Breast epithelium (tissue), 4 donors: ENCODE data around the gene PREP. TPM values are rescaled to one million over a fixed set of nuclear protein-coding genes. Genes with fewer than 3 reads are reported as not detected.

Source experiments
- DNase-seq, 2 donors: peaks; one replicate each; pipeline ENCODE4 v3.0.0-alpha.2; 2019; ENCODE audit warnings: low spot score in 2 of 2
- H3K27ac ChIP-seq, 2 donors: fragments of 200-600 bp; sonication (generic) in 1 of 2; one replicate each; pipeline ENCODE4 v1.5.1; 2016 to 2019; ENCODE audit warnings: mild to moderate bottlenecking in 1 of 2
- H3K27me3 ChIP-seq, 2 donors: fragments of 200-600 bp; sonication (generic) in 1 of 2; one replicate each; pipeline versions ENCODE4 v1.5.1 to v1.6.0; 2017 to 2019; ENCODE audit warnings: control low read depth in 1 of 2, mild to moderate bottlenecking in 1 of 2
- H3K36me3 ChIP-seq: fragments of 200-600 bp; one replicate; pipeline ENCODE4 v1.5.1; 2019
- H3K4me1 ChIP-seq, 2 donors: fragments of 200-600 bp; sonication (generic); one replicate each; pipeline ENCODE4 v1.5.1; 2016 to 2019; ENCODE audit warnings: control low read depth in 1 of 2
- H3K4me3 ChIP-seq, 3 donors: fragments of 200-600 bp; sonication (generic); 1 replicate in 2 of 3; 2 replicates in 1 of 3; pipeline ENCODE4 v1.5.1; 2016 to 2019; ENCODE audit warnings: mild to moderate bottlenecking in 3 of 3, moderate library complexity in 2 of 3
- H3K9me3 ChIP-seq, 2 donors: fragments of 200-600 bp; sonication (generic) in 1 of 2; one replicate each; pipeline ENCODE4 v1.5.1; 2016 to 2019; ENCODE audit warnings: control low read depth in 1 of 2
- POLR2A ChIP-seq: fragments of 450-650 bp; IDR thresholded peaks from one replicate; pipeline ENCODE4 v1.6.1; 2016; ENCODE audit warnings: antibody characterized with exemption, mild to moderate bottlenecking, moderate library complexity
- POLR2AphosphoS5 ChIP-seq, 3 donors: sonication (generic); formaldehyde crosslinking; IDR thresholded peaks; one replicate each; pipeline ENCODE4 v1.6.1; 2017; ENCODE audit warnings: antibody characterized with exemption in 3 of 3
- intact Hi-C: fragments of 100-400 bp; cut with DNase I; formaldehyde crosslinking; loops from one replicate; pipeline ENCODE4 v1.15.1; 2023; ENCODE audit warnings: low total_unique reads
- total RNA-seq, 3 donors: library from RNA; depleted of rRNA; stranded (reverse); fragments of >200 nt; gene quantifications; one replicate each; pipeline ENCODE4 v1.1.0, GENCODE V29; 2016
- TF ChIP-seq, protein P1 (sequence below), 3 donors: fragments of 450-650 bp; IDR thresholded peaks; one replicate each; pipeline ENCODE4 v1.5.1; 2016 to 2017; ENCODE audit warnings: antibody characterized with exemption in 3 of 3, mild to moderate bottlenecking in 3 of 3, moderate library complexity in 3 of 3

Gene PREP
- total RNA-seq, 3 donors from 2014 or later: 18.4 to 22.3 (median 19.6) TPM

DNA sequence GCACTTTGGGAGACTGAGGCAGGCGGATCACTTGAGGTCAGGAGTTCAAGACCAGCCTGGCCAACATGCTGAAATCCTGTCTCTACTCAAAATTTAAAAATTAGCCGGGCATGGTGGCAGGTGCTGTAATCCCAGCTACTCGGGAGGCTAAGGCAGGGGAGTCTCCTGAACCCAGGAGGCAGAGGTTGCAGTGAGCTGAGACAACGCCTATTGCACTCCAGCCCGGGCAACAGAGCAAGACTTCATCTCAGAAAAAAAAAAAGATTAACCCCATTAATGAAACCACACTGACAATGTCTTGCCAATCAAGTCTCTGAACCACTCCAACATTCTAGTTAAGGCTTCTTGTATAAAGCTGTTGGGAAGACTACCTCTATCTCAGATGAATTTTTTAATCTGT lies 4.0 kb downstream of the PREP start:
- Histone ChIP-seq H3K36me3 (no peaks in the 10 kb centered on the region), H3K4me3 (no peak overlapping the region), H3K4me1 (peaks cover 0 to 2% of the 10 kb centered on the region in 2 donors), H3K9me3 (no peaks in the 10 kb centered on the region), H3K27ac (no peak overlapping the region), H3K27me3 (no peaks in the 10 kb centered on the region)
- TF ChIP-seq, protein P1, sequence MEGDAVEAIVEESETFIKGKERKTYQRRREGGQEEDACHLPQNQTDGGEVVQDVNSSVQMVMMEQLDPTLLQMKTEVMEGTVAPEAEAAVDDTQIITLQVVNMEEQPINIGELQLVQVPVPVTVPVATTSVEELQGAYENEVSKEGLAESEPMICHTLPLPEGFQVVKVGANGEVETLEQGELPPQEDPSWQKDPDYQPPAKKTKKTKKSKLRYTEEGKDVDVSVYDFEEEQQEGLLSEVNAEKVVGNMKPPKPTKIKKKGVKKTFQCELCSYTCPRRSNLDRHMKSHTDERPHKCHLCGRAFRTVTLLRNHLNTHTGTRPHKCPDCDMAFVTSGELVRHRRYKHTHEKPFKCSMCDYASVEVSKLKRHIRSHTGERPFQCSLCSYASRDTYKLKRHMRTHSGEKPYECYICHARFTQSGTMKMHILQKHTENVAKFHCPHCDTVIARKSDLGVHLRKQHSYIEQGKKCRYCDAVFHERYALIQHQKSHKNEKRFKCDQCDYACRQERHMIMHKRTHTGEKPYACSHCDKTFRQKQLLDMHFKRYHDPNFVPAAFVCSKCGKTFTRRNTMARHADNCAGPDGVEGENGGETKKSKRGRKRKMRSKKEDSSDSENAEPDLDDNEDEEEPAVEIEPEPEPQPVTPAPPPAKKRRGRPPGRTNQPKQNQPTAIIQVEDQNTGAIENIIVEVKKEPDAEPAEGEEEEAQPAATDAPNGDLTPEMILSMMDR (IDR thresholded peaks at IDR 0.05): no peak
- TF ChIP-seq POLR2AphosphoS5 (IDR thresholded peaks at IDR 0.05) (no peak), POLR2A (no peak)
- DNase-seq: no peak
- intact Hi-C loops: no loop called here

DNA sequence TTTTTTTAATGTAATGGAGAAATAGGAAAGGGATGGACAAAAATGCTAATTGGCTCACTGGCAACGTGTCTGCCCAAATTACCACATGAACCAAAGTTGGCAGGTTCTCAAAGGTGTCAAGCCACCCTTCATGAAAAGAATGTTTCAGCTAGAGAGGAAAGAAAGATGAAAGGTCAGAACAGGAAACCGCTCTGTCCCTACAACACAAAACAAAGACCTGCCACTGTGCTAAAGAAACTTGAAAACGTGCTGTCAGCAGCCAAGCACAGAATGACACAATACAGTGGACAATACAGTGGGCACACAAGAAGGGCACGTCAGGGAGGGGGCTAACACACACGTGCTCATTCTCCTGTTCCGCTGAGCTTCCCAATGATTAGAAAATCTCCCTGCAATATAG lies 4.9 kb downstream of the PREP start:
- H3K4me1 ChIP-seq: peaks cover 0 to 2% of the 10 kb centered on the region in 2 donors
- no peak for TF ChIP-seq POLR2AphosphoS5 (IDR thresholded peaks at IDR 0.05)
- TF ChIP-seq, protein P1 (IDR thresholded peaks at IDR 0.05): no peak
- no peak for TF ChIP-seq POLR2A
- no peaks in the 10 kb centered on the region for H3K36me3 ChIP-seq
- intact Hi-C loops: no loop called here
- no peak overlapping the region for H3K4me3 ChIP-seq
- no peaks in the 10 kb centered on the region for H3K27me3 ChIP-seq
- no peaks in the 10 kb centered on the region for H3K9me3 ChIP-seq
- no peak overlapping the region for H3K27ac ChIP-seq
- no peak for DNase-seq

DNA sequence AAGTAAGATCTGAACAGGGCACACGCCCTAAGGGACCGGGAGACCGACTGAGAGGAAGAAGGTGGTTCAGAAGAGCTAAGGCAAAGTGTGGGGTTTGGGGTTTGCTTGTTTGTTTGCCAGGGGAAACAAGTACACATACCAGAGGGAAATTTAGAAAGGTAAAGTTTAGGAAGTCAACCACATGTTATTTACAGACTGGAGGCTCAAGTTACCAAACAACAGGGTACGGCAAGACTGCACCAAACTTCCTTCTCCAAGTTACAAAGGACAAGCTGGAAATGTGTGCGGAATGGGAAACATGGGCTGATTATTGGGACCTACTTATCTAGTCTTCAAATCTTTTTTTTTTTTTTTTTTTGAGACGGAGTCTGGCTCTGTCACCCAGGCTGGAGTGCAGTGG lies 11.2 kb downstream of the PREP start:
- TF ChIP-seq POLR2A (no peak), POLR2AphosphoS5 (IDR thresholded peaks at IDR 0.05) (no peak)
- TF ChIP-seq, protein P1 (IDR thresholded peaks at IDR 0.05): no peak
- DNase-seq: no peak
- Histone ChIP-seq H3K36me3 (no peaks in the 10 kb centered on the region), H3K4me1 (no peaks in the 10 kb centered on the region), H3K27me3 (no peaks in the 10 kb centered on the region), H3K4me3 (no peak overlapping the region), H3K9me3 (no peaks in the 10 kb centered on the region), H3K27ac (no peak overlapping the region)
- intact Hi-C loops: no loop called here

DNA sequence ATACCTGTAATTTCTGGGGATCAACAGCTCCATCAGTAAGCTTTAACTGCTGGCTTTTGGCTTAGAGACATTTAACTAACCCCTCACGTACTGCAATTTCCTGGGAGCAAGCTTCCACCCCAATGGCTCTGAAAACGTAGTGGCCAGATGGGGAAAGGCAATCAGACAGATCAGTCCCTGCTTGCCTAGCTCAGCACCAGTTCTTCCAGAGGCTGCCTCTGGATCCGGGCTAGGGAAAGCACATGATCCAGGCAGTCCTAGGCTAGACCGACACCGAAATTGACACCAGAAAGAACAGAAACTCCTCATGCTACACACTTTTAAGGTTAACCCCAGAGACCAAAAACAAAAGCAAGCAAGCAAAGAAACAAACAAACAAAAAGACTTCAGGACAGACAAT lies 13.3 kb downstream of the PREP start:
- Histone ChIP-seq H3K27me3 (no peaks in the 10 kb centered on the region), H3K4me3 (no peak overlapping the region), H3K36me3 (no peaks in the 10 kb centered on the region), H3K27ac (no peak overlapping the region), H3K4me1 (no peaks in the 10 kb centered on the region), H3K9me3 (no peaks in the 10 kb centered on the region)
- intact Hi-C loops: no loop called here
- no peak for DNase-seq
- TF ChIP-seq POLR2A (no peak), POLR2AphosphoS5 (IDR thresholded peaks at IDR 0.05) (no peak)
- TF ChIP-seq, protein P1 (IDR thresholded peaks at IDR 0.05): no peak

DNA sequence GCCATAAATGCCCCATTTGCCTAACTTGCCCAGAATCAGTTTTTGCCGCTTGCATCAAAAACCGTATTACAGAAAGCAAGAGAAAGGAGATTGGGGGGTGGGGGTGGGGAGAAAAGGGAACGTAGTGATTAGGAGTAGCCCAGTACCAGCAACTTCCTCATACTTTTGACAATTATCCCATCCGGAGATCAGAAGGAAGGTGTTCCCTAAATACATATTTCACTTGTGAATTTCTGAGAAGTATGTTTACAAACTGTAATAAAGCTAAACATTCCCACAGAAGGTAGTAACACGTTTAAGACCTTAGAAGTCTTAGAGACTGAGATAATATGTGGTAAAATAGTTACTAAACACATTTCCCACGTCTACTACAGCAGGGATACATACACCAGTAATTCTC lies 14.5 kb downstream of the PREP start:
- Histone ChIP-seq H3K27ac (no peak overlapping the region), H3K4me1 (no peaks in the 10 kb centered on the region), H3K4me3 (no peak overlapping the region), H3K9me3 (no peaks in the 10 kb centered on the region), H3K36me3 (no peaks in the 10 kb centered on the region), H3K27me3 (no peaks in the 10 kb centered on the region)
- intact Hi-C loops: no loop called here
- no peak for DNase-seq
- no peak for TF ChIP-seq POLR2AphosphoS5 (IDR thresholded peaks at IDR 0.05)
- TF ChIP-seq, protein P1 (IDR thresholded peaks at IDR 0.05): no peak
- TF ChIP-seq POLR2A: no peak
